GM18907 (cell line): ENCODE measurements around the gene GPC1.
"Not testable (repeated sequence)": the region's sequence is repeated elsewhere in the genome, so short reads cannot be mapped to it uniquely, and the experiment has no call there.

Experiments used
- ATAC-seq: cut with Tn5 transposase; IDR thresholded peaks from one replicate; pipeline ENCODE4 v1.9.1; 2021; ENCODE audit warnings: mild to moderate bottlenecking, moderate library complexity; ENCODE audit not compliant: unreplicated experiment

The GPC1 gene, protein sequence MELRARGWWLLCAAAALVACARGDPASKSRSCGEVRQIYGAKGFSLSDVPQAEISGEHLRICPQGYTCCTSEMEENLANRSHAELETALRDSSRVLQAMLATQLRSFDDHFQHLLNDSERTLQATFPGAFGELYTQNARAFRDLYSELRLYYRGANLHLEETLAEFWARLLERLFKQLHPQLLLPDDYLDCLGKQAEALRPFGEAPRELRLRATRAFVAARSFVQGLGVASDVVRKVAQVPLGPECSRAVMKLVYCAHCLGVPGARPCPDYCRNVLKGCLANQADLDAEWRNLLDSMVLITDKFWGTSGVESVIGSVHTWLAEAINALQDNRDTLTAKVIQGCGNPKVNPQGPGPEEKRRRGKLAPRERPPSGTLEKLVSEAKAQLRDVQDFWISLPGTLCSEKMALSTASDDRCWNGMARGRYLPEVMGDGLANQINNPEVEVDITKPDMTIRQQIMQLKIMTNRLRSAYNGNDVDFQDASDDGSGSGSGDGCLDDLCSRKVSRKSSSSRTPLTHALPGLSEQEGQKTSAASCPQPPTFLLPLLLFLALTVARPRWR

DNA sequence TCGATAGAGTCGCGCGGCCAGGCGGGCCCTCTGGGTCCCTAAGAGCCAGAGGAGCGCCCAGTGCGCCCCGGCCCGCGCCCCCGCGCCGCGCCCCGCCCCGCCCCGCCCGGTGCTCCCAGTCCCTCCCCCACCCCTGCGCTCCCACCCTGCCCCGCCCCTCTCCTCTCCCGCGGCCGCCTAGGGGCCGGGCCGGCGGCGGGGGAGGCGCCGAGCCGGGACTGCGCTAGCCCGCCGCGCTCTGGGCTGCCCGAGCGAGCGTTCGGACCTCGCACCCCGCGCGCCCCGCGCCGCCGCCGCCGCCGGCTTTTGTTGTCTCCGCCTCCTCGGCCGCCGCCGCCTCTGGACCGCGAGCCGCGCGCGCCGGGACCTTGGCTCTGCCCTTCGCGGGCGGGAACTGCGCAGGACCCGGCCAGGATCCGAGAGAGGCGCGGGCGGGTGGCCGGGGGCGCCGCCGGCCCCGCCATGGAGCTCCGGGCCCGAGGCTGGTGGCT lies at the start of gene GPC1:
Gene GPC1 (plus strand): TSS at position 207 of the 491 bp plus-strand sequence. CDS start 256 bp downstream, at position 463.
- peak; percentile 47 for ATAC-seq

DNA sequence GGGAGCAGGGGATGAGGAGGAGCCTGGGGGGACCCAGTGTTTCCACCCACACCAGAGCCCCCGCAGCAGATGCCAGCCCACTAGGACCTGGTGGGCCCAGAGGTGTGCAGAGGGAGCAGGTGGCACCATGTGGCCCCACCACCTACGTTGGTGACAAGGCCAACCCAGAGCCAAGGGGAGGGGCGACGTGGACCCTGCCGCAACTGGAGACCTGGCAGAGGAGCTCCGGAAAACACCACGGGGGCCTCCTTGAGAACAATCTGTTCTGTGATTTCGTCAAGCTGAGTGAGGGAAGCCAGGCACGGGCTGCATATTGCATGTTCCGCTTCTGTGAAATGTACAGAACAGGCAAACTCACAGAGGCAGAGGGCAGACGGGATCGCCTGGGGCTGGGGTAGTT lies 49.1 kb upstream of the GPC1 start:
- ATAC-seq, result no peak

DNA sequence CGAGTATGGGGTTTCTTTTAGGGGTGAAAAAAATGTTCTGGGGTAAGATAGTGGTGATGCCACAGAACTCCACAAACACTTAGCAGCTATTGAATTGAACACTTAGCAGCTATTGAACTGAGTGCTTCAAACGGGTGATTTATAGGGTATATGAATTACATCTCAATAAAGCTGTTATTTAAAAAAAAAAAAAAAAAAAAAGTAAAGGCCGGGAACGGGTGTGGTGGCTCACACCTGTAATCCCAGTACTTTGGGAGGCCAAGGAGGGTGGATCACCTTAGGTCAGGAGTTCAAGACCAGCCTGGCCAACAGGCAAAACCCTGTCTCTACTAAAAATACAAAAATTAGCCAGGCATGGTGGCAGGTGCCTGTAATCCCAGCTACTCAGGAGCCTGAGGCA lies 48.7 kb upstream of the GPC1 start:
- ATAC-seq, result not testable (repeated sequence)

DNA sequence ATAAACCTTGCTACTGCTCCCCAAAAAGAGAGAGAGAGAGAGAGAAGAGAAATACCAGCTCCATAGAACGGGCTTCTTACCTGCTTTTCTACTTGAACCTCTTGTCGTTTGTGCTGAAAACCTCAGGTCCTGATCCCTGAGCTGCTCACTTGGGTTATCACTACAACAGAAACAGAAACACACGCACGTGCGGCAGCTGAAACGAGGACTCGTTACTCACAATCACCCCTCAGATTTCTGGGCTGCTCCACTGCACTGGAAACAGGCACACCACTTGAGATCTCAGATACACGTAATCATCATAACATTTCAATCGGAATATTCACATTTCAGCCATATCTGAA lies 48.2 kb upstream of the GPC1 start:
- no peak for ATAC-seq

DNA sequence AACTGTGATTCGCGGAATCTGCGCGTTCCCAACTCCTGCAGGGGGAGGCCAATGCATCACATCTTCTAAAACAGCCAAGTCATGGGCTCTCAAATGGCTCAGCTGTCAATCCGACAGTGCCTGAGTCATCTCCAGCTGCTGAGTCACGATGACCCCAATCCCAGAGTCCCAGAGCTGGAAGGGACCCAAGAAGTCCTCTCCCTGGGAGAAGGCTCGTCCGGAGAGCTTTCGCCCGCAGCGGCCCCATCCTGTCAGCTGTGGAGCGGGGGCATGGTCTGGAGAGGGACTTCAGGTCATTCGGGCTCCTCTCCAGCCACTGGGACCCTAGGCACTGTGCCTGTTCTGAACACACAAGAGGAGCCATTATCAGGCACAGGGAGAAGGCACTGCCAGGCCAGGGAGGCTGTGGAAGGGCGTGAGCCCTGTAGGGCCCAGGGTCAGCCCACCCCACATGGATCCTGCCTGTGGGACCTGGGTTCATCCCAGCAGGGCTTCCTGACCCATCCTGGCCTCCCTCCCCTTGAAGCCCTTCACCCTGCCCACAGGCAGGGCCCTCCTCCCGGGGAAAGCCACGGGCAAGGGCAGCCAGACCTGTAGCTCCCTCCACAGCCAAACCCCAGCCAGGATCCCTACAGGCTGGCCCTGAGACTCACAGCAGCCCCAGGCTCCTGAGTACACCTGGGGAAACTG lies 47.6 kb upstream of the GPC1 start:
- no peak for ATAC-seq

DNA sequence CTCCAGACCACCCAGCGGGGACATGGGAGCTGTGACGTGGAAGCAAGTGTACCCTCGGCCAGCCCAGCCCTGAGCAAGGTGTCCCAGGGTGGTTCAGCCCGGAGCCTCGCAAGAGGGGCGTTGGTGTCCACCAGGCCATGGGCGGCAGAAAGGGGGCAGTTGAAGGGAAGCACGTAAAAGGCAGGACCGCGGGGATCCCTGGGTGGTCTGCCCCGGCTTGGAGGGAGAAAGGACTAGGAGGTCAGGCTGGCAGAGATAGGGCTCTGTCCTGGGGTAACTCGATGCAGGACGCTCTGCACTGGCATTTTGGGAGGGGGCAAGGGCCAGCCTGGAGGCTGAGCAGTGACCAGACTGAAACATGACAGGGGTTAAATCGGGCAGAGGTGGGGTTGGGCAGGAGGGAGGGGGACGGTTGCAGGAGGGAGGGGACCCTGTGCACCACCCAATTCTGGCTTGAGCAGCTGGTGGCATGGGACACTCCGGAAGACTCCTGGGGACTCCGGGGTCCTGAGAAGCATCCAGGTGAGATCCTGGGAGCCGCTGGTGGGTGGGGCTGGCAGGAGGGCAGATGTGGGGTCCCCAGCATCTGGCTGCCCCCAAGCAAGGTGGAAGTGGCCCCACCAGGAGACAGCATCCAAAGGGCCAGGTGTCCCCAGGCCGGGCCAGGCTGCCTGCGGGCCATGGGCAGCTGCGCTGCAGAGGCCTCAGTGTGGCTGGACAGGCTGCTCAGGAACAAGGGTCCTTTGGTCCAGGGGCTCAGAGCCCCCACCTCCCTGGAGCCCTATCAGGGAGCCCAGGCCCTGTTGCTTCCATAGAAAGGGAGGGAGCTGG lies 46.8 kb upstream of the GPC1 start:
- no peak for ATAC-seq

DNA sequence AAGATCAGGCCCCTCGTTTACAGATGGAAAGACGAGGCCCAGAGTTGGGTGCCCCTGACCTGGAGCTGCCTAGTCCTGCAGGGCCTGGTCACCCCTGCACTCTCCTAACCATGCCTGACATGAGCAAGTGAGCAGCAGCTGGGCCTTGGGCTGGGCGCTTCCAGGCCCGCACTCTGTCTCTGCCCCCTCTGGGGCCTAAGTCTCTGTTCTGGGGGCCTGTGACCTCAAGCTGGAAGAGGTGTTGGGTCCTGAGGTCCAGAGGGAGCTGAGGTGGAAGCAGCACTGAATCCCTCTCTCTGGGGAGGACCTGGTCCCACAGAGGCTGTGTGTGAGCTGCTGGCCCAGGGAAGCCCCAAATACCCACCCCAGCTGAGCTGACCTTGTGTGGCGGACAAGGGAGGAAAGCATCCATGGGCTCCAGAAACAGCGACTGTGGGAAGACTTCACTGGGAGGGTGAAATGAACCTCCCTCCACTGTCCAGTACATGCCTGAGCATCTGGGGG lies 46.1 kb upstream of the GPC1 start:
- ATAC-seq, result no peak

DNA sequence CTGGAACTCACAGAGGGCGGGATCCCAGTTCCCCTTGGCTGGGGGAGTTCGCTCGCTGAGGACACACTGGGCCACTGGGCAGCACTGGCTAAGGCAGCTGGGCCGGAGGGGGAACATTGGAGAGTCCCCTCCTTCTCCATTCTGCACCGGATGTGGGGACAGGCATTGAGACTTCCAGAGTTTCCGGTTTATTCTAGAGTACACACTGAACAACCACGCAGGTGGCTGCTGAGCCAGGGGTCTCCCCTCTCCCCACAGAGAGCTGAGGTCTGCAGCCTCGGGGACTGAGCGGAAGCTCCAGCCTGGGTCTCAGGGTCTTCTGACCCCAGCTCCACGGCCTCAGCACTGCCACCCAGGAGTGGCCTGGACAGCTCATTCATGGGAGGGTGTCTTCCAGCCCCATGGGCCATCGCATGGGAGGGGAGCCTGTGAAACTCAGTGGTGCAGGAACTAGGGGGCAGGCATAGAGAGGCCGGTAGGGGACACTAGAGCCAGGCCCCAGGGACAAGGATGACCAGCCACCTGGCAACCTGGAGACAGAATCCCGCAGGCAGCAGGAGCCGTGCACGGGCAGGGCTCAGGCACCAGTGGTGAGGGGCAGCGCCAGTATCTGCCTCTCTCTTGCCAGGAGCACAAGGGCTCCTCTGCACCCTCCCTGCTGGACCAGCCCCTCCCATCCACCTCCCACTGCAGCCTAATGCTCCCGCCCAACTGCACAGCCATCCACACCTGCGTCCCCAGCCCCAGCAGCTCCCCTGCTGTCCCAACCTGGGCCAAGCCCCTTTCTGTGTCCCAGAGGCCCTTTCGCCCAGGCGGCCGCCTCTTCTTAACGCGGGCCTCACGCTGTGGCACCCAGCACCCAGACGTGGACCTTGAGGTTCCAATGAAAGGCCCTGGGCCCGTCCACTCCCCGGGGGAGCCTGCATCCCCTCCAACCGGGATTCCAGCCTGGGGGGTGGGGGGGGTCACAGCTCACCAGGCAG lies 45.1 kb upstream of the GPC1 start:
- ATAC-seq, result no peak

DNA sequence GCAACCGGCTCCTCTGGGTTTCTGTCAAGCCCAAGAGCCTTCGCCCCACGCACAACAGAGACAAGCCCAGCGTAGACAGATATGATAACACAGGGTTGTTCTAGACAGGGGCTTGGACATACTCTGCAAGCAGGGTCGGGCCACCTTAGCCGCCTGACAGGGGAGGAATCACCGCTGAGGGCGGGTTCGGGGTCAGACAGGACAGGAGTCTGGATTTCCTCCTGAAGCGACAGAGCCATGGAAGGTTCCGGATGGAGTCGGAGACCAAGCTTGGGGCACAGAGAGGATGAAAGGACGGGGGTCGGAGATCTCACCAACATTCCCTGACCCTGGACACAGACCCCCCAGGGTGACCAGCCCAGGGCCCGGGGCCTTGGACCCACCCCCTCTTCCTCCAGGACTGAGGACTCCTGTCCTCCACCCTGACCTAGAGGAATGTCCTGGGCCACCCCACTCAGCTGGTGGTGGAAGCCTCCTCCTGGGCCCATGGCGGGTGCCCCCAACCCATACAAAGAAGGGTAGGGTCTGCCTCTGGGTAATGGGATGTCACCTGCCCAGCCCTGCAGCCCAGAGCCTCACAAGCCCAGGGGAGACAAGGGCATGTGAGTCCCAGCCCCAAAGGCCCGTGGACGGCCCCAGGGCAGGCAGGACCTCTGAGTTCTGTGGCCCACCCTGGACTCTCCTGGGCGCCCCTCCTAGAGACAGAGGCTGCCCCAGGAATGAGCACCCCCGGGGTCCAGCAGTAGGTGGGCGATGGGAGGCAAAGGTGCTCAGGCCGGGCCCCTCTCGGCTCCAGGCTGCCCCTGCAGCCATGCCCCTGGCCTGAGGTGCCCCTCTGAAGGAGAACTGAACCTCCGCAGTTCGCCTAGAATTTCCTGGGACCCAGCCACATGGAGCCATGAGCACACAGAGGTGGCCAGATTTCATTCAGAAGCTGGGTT lies 44.1 kb upstream of the GPC1 start:
- ATAC-seq, result no peak

DNA sequence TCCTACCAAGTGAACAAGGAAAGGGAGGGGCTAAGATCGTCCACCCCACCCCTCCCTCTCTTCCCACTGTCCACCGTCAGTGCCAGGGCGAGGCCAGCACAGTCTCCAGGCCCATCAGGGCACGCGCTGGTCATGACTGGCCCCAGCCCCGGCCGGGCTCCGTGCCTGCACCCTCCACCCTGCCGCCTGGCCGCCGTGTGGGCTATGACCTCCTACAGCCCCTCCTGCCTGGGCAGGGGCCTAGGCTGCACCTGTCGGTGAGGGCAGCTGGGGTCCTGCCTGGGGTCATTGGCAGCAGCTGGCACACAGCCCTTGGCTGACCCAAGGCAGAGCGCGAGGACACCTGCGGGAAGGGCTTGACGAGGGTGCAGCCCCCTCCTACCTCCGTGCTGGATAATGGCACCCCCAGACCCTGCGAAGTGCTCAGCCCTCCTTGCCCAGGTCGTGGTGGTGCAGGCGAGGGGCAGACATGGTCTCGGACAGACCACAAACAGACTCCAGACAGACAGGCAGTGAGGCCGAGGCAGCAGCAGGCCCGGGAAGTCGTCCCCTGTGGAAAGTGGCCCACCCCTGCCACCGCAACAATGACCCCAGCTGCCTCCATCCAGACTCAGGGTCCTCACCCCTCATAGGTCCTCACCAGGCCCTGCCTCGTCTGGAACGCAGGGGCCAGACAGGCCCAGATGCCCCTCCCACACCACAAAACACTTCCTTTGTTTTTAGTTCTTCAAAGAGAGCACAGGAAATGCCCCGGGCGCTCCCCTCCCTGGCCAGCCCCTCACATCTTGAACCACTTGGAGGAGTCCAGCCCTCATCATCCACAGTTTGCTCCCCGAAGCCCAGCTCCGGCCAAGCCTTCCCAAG lies 43.1 kb upstream of the GPC1 start:
- no peak for ATAC-seq

DNA sequence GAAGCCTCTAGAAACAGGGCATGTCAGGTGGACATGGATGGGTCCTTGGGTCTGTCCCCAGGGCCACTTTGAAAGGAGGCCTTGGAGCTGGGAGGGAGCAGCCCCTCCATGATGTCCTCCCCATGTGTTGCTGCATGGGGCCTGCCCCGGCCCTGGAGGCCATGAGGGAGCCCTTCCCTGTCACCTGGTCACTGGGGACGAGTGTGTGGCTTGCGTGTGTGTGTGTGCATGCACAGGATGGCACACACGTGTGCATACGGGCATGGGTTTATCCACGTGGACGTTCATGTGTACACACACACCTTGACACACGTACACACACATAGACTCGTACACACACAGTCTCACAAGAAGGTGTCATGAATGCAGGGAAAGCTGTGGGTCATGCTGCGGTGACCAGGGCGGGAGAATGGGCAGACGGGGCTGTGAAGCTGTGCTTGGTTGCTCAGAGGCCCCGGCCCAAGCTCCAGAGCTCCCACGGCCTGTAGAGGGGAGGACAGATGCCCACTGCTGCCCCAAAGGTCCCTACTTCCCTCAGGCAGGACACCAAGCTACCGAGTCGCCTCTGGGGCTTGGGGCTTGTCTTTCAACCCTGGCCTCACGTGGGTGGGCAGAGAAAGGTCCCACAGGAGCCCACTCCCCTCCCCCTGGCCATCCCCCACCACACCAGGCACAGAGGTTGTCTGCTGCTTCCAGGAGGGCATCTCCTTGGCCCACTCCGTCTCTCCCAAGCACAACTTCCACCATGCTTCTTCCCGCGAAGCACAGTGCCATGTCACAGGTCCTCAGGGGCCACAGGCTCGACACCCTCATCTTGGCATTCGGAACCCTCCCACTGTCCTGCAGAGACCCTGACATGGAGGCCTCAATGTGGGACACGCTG lies 42.3 kb upstream of the GPC1 start:
- ATAC-seq, result no peak

DNA sequence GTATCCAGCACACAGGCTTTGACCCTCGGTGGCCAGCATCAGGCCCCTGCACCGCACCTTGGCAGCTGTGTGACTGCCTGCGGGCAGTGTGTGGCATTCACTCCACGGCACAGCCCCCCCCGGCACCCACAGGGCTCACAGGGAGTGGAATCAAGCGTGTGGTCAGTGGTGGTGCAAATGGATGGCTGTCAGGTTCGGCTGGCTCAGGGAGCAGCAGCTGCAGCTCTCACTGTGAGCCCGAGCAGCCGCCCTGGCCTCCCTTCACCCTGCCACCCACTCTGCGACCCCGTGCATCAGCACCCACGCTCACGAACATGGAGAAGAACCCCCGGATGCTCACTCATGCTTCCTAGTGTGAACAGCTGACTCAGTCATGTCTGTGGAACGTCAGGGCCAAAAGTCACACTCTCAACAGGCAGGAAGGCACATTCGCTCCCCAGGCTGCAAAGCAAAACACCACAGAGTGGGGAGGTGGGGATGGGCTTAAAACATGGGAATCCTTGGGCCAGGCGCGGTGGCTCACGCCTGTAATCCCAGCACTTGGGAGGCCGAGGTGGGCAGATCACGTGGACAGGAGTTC lies 41.5 kb upstream of the GPC1 start:
- no peak for ATAC-seq

DNA sequence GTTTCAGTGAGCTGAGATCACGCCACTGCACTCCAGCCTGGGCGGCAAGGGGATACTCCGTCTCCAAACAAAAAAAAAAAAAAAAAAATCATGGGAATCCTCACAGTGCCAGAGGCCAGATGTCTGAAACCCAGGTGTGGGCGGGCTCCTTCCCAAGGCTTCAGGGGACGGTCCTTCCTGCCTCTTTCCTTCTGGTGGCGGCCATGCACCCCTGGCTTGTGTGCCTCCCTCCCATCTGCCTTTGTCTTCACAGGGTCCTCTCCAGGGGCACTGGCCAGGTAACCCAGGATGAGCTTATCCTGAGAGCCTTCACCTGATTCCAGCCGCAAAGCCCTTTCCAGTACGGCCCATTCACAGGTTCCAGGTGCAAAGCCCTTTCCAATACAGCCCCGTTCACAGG lies 40.9 kb upstream of the GPC1 start:
- no peak for ATAC-seq

DNA sequence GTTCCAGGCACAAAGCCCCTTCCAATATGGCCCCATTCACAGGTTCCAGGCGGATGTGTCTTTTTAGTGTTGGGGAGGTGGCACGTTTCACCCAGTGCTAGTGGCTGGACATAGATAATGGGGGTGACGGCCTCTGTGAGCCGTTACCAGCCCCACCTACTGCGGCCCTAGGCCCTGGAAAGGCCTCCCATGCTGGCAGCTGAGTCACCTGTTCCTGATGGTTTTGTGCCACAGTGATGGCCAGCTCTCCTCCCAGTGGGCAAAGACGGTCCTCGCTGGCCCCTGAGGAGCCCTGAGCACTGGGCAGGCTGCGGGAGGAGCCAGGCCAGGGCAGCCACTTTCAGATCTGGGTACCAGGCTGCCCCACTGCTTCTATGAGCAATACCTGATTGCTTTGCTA lies 40.0 kb upstream of the GPC1 start:
- no peak for ATAC-seq

DNA sequence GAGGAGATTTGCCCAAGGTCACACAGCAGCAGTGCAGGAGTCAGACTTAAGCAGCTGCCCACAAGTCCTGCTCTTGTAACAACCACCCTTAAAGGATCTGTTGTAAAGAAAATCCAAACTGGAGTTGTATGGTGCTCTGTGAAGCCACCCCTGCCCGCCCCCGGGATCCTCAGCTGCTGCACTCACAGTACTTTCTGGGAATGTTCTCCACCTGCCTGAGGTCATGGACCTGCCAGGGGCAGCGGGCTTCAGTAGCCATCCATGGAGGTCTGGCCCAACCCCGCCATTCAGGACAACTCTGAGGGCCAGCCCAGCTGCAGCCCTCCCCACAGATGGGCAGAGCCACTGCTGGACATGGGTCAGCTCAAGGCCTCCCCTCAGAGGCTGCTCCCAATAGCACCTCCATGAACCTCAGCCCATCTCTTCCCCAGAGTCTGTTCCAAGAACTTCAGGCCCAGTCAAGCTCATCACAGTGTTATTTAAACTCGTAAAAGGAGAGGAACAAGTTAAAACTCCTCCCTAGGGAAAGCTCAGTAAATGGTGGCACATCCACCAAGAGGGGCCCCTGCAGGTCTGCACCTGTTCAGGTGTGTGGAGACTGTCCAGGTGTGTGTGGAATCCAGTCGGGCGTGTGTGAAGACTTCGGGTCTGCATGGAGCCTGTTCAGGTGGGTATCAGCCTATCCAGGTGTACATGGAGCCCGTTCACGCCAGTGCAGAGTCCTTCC lies 39.4 kb upstream of the GPC1 start:
- no peak for ATAC-seq
